GM12872 (cell line): ENCODE measurements around the gene RAB28.

Experiments
- CTCF ChIP-seq: IDR thresholded peaks from 3 replicates; pipeline ENCODE4 v1.5.1; 2011; ENCODE audit warnings: low read depth, mild to moderate bottlenecking, low read length, moderate library complexity; ENCODE audit not compliant: insufficient read depth

RAB28 gene

DNA sequence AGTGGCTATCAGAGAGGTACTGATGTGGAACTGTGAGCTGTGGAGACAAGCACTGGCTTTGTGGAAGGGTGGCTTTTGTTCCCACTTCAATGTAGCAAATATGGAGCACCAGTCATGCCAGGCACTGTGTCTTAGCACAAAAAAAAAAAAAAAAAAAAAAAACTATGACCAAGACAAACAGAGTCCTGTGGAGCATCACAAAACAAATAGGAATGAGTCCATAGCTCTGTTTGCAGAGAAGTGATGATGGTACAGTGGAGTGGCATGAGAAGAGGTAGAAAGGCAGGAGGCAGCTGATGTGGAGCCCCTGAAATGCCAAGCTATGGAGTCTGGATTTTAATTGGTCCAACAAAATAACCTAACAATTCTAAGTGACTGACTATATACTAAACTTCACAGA, 116.9 kb downstream of the RAB28 start:
- no peak for TF ChIP-seq CTCF

- no peak for TF ChIP-seq CTCF
These were observed 118.9 kb downstream of the RAB28 start for GRCh38 chr4:13365195-13365594.

DNA sequence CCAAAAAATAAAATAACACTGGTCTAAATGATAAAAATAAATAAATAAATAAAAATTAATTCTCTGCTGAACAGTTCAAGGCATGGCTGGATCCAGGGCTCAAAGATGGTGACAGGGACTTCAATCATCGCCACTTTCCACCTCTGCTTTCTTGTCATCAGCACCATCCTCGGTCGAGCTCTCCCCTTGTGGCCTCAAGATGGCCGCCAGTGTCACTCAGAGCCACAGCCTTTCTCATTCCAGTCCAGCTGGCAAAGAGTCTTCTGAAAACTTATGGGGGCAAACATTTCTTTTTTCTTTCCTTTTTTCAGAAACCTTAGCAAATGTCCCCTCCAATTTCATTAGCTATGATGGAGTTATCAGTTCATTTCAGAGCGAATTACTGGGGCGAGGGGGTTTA, 119.5 kb downstream of the RAB28 start:
- no peak for TF ChIP-seq CTCF

DNA sequence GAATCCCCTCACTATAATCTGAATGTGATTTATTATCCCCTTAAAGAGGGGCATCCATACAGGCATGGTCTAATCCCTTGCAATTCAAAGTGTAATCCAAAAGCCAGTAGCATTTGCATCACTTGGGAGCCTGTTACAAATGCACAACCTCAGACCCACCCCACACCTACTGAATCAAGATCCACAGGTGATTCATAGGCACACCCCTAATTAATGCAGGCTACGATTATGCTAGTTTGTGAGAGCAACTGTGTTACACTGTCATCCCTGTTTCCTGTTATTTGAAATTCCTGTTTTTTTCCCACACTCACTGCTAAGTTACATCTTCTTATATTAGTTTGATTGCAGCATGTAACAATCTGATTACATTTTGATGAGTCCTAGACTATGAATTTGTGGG, 120.0 kb downstream of the RAB28 start:
- TF ChIP-seq CTCF, result no peak

- TF ChIP-seq CTCF, result no peak
These were observed 124.3 kb downstream of the RAB28 start for GRCh38 chr4:13359809-13360208.

GRCh38 chr4:13355111-13355880, 128.8 kb downstream of the RAB28 start:
- no peak for TF ChIP-seq CTCF

- no peak for TF ChIP-seq CTCF
These were observed 135.0 kb downstream of the RAB28 start for GRCh38 chr4:13349096-13349495.
